Bronchial epithelial cell (primary cell): Measurements from ENCODE around the gene NDEL1. TPM values are rescaled to one million over a fixed set of nuclear protein-coding genes. Genes with fewer than 3 reads are reported as not detected.

Experiments
- DNase-seq: peaks from one replicate; pipeline ENCODE4 v3.0.0-alpha.2; 2010; ENCODE audit warnings: low read depth
- FAIRE-seq: peaks from 2 replicates; lab custom pipeline; 2011; peaks lifted over from hg19 to GRCh38; lab: Jason Lieb, UNC
- H3K27me3 ChIP-seq: 2 replicates; pipeline ENCODE4 v1.5.1; 2011; ENCODE audit warnings: low read length; ENCODE audit not compliant: control insufficient read depth, insufficient read depth
- H3K36me3 ChIP-seq: 2 replicates; pipeline ENCODE4 v1.5.1; 2011; ENCODE audit warnings: low read length; ENCODE audit not compliant: control insufficient read depth, insufficient read depth
- H3K4me3 ChIP-seq: 2 replicates; pipeline ENCODE4 v1.5.1; 2011; ENCODE audit warnings: mild to moderate bottlenecking, low read depth, low read length, control low read depth
- total RNA-seq: library from RNA; depleted of rRNA; stranded (reverse); fragments of >200 nt; gene quantifications from 2 replicates; pipeline ENCODE4 v1.2.1, GENCODE V29; 2014
- TF ChIP-seq, protein P1 (sequence below): IDR thresholded peaks from 2 replicates; pipeline ENCODE4 v1.5.1; 2011; ENCODE audit warnings: mild to moderate bottlenecking, moderate library complexity, low read length, control low read depth, inconsistent platforms; ENCODE audit not compliant: insufficient read depth, severe bottlenecking

NDEL1 gene
- total RNA-seq, 1 donor from 2014 or later, result 47.1 TPM

DNA sequence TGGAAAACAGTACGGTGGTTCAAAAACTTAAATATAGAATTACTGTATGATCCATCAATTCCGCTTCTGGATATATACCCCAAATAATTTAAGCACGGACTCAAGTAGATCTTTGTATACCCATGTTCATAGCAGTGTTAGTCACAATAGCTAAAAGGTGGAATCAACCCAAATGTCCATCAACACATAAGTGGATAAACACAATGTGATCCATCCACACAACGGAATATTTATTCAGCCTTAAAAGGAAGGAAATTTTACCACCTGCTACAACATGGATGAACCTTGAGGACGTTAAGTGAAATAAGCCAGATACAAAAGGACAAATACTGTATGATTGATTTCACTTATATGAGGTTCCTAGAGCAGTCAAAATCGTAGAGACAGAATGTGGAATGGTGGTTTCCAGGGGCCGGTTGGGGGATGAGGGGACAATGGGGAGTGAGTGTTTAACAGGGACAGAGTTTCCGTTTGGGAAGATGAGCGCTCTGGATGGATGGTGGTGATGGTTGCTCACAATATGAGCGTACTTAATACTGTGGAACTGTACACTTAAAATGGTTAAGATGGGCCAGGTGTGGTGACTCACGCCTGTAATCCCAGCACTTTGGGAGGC lies 32.7 kb upstream of the NDEL1 start:
- DNase-seq (no peak), FAIRE-seq (no peak)

DNA sequence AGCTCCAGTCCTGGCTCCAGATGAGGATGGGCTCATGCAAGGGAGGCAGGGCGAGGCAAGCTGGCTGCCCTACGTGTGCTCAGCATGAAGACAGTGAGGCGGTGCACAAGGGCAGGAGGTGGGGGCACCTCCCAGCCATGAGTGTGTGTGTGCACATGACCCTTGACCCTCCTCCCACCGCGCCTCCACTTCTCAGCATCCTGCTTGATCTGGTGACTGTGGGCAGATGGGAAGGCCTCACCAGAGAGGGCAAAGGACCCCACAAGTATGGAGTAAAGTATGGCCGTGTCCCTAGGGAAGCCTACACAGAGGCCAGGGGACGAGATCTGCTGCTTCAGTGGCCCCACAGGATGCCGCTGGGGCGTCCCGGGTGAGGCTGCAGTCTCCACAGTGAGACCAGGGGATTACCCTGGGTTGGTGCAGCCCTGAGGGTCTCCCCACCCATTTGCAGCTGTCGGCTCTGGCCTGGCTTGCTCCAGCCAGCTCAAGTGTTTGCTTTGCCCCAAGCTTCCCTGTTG lies 30.1 kb upstream of the NDEL1 start:
- Histone ChIP-seq H3K27me3 (no peaks in the 10 kb centered on the region), H3K4me3 (no peak overlapping the region), H3K36me3 (no peaks in the 10 kb centered on the region)
- DNase-seq (no peak), FAIRE-seq (no peak)
- TF ChIP-seq, protein P1, sequence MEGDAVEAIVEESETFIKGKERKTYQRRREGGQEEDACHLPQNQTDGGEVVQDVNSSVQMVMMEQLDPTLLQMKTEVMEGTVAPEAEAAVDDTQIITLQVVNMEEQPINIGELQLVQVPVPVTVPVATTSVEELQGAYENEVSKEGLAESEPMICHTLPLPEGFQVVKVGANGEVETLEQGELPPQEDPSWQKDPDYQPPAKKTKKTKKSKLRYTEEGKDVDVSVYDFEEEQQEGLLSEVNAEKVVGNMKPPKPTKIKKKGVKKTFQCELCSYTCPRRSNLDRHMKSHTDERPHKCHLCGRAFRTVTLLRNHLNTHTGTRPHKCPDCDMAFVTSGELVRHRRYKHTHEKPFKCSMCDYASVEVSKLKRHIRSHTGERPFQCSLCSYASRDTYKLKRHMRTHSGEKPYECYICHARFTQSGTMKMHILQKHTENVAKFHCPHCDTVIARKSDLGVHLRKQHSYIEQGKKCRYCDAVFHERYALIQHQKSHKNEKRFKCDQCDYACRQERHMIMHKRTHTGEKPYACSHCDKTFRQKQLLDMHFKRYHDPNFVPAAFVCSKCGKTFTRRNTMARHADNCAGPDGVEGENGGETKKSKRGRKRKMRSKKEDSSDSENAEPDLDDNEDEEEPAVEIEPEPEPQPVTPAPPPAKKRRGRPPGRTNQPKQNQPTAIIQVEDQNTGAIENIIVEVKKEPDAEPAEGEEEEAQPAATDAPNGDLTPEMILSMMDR, result no peak

More for the DNA sequence above, 32.7 kb upstream of the NDEL1 start:
- TF ChIP-seq, protein P1, result no peak
- Histone ChIP-seq H3K27me3 (no peaks in the 10 kb centered on the region), H3K4me3 (no peak overlapping the region), H3K36me3 (no peaks in the 10 kb centered on the region)

GRCh38 chr17:8406174-8406573 lies 29.5 kb upstream of the NDEL1 start:
- TF ChIP-seq, protein P1, result no peak
- no peak for FAIRE-seq
- Histone ChIP-seq H3K27me3 (no peaks in the 10 kb centered on the region), H3K4me3 (no peak overlapping the region), H3K36me3 (no peaks in the 10 kb centered on the region)
- no peak for DNase-seq

DNA sequence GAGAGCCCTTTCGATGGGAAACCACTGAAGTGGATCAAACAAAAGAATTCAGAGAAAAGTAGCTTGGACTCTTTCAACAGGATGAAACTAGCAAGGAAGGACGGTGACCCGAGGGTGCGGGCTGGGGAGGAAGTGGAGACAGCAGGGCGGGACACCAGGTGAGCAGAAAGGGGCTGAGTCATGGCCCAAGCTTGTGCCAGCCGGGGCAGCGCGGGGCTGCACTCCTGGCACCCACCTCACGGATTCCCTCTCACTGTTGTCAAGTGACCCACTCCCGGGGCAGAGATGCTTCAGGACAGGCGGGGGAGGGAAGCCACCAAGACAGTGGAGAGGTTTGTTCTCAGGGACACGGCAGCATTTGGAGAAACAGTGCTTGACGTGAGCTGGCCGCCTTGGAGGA lies 27.3 kb upstream of the NDEL1 start:
- TF ChIP-seq, protein P1, result no peak
- Histone ChIP-seq H3K27me3 (no peaks in the 10 kb centered on the region), H3K4me3 (no peak overlapping the region), H3K36me3 (no peaks in the 10 kb centered on the region)
- FAIRE-seq (peak; percentile 7), DNase-seq (peak; percentile 67)

- DNase-seq (peak; percentile 90), FAIRE-seq (peak; percentile 99)
- no peaks in the 10 kb centered on the region for H3K27me3 ChIP-seq
- H3K4me3 ChIP-seq, result peak overlapping the region; percentile 2
- TF ChIP-seq, protein P1, result peak; percentile 93
- H3K36me3 ChIP-seq, result no peaks in the 10 kb centered on the region
Measured at GRCh38 chr17:8409966-8410882, 25.5 kb upstream of the NDEL1 start.
